ENCODE data around the gene NR1I2.

- TF ChIP-seq, protein P1, sequence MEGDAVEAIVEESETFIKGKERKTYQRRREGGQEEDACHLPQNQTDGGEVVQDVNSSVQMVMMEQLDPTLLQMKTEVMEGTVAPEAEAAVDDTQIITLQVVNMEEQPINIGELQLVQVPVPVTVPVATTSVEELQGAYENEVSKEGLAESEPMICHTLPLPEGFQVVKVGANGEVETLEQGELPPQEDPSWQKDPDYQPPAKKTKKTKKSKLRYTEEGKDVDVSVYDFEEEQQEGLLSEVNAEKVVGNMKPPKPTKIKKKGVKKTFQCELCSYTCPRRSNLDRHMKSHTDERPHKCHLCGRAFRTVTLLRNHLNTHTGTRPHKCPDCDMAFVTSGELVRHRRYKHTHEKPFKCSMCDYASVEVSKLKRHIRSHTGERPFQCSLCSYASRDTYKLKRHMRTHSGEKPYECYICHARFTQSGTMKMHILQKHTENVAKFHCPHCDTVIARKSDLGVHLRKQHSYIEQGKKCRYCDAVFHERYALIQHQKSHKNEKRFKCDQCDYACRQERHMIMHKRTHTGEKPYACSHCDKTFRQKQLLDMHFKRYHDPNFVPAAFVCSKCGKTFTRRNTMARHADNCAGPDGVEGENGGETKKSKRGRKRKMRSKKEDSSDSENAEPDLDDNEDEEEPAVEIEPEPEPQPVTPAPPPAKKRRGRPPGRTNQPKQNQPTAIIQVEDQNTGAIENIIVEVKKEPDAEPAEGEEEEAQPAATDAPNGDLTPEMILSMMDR (IDR thresholded peaks at IDR 0.05; ENCODE audit: low read depth, low read length, missing input control): no peak
- TF ChIP-seq SP1 (IDR thresholded peaks at IDR 0.05) (no peak), JUND (IDR thresholded peaks at IDR 0.05) (no peak)
Observed at GRCh38 chr3:119738741-119739140, 43.2 kb upstream of the NR1I2 start.

All from liver (tissue), 3 donors.